ENCODE data around the gene DNAJC7.

The DNAJC7 gene

DNA sequence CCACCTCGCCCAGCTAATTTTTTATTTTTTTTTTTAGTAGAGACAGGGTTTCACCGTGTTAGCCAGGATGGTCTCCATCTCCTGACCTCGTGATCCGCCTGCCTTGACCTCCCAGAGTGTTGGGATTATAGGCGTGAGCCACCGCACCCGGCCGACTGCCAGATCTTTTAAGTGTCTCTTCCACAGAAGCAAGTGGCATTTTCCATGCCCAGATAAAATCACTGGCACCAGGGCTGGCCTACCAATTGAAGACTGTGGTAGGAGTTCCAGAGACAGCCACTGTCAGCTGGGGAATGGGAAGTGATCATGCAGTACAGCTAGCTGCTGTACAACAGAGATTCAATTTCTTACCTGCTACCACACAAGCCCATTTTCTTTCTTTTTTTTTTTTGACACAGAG, 32.8 kb downstream of the DNAJC7 start:
- no peak for ATAC-seq
- TF ChIP-seq, protein P1, sequence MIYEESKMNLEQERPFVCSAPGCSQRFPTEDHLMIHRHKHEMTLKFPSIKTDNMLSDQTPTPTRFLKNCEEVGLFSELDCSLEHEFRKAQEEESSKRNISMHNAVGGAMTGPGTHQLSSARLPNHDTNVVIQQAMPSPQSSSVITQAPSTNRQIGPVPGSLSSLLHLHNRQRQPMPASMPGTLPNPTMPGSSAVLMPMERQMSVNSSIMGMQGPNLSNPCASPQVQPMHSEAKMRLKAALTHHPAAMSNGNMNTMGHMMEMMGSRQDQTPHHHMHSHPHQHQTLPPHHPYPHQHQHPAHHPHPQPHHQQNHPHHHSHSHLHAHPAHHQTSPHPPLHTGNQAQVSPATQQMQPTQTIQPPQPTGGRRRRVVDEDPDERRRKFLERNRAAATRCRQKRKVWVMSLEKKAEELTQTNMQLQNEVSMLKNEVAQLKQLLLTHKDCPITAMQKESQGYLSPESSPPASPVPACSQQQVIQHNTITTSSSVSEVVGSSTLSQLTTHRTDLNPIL (CRISPR knock-in tag; IDR thresholded peaks at IDR 0.05; ENCODE audit: low read depth): no peak
- TF ChIP-seq TOX (CRISPR knock-in tag; IDR thresholded peaks at IDR 0.05; ENCODE audit: borderline replicate concordance) (no peak), ZNF70 (CRISPR knock-in tag; IDR thresholded peaks at IDR 0.05) (no peak), RARB (CRISPR knock-in tag; IDR thresholded peaks at IDR 0.05) (no peak)

DNA sequence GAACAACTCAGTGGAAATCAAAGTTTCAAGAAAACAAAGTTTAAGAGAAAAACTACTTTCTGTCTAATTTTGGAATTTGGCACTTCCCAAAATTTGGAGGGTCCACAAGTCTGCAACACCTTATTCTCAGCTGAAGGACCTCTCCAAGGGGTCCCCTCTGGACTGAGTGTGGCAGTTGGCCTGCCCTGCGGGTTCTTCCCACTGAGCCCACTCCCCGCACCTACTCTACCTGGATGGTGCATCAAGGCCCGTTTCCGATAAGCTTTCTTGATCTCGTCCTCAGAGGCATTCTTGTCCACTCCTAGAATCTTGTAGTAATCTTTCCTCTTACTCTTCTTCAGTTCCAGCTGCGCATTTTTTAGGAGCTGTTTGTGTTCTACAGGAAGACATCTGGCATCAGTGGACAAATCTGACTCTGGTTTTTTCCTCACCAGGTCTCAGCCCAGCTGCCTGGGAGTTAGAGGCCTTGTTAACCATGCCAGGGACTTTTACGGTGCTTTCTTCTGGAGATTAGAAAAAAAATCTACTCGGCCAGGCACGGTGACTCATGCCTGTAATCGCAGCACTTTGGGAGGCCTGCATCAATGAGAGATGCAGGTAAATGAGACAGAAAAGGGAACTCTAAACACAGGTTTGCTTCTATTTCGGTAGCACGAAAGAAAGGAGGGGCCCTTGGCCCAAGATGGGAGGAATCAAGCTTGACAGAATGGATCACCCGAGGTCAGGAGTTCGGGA, 35.0 kb downstream of the DNAJC7 start:
- no peak; the same call in 2 of the 3 replicates for ATAC-seq
- TF ChIP-seq ZFP3 (CRISPR knock-in tag; IDR thresholded peaks at IDR 0.05): no peak
- no peak for TF ChIP-seq ARNTL (CRISPR knock-in tag; IDR thresholded peaks at IDR 0.05; ENCODE audit: borderline replicate concordance, low read depth)
- TF ChIP-seq, protein P2, sequence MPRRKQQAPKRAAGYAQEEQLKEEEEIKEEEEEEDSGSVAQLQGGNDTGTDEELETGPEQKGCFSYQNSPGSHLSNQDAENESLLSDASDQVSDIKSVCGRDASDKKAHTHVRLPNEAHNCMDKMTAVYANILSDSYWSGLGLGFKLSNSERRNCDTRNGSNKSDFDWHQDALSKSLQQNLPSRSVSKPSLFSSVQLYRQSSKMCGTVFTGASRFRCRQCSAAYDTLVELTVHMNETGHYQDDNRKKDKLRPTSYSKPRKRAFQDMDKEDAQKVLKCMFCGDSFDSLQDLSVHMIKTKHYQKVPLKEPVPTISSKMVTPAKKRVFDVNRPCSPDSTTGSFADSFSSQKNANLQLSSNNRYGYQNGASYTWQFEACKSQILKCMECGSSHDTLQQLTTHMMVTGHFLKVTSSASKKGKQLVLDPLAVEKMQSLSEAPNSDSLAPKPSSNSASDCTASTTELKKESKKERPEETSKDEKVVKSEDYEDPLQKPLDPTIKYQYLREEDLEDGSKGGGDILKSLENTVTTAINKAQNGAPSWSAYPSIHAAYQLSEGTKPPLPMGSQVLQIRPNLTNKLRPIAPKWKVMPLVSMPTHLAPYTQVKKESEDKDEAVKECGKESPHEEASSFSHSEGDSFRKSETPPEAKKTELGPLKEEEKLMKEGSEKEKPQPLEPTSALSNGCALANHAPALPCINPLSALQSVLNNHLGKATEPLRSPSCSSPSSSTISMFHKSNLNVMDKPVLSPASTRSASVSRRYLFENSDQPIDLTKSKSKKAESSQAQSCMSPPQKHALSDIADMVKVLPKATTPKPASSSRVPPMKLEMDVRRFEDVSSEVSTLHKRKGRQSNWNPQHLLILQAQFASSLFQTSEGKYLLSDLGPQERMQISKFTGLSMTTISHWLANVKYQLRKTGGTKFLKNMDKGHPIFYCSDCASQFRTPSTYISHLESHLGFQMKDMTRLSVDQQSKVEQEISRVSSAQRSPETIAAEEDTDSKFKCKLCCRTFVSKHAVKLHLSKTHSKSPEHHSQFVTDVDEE (CRISPR knock-in tag; IDR thresholded peaks at IDR 0.05): no peak
- TF ChIP-seq CSDC2 (CRISPR knock-in tag; IDR thresholded peaks at IDR 0.05): no peak
- TF ChIP-seq ZNF8 (CRISPR knock-in tag; IDR thresholded peaks at IDR 0.05): no peak
- TF ChIP-seq SNAI2 (CRISPR knock-in tag; IDR thresholded peaks at IDR 0.05): no peak
- no peak for TF ChIP-seq ESRRG (CRISPR knock-in tag; IDR thresholded peaks at IDR 0.05)
- TF ChIP-seq TOX (CRISPR knock-in tag; IDR thresholded peaks at IDR 0.05; ENCODE audit: borderline replicate concordance): no peak
- TF ChIP-seq, protein P3, sequence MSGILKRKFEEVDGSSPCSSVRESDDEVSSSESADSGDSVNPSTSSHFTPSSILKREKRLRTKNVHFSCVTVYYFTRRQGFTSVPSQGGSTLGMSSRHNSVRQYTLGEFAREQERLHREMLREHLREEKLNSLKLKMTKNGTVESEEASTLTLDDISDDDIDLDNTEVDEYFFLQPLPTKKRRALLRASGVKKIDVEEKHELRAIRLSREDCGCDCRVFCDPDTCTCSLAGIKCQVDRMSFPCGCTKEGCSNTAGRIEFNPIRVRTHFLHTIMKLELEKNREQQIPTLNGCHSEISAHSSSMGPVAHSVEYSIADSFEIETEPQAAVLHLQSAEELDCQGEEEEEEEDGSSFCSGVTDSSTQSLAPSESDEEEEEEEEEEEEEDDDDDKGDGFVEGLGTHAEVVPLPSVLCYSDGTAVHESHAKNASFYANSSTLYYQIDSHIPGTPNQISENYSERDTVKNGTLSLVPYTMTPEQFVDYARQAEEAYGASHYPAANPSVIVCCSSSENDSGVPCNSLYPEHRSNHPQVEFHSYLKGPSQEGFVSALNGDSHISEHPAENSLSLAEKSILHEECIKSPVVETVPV (CRISPR knock-in tag; IDR thresholded peaks at IDR 0.05): no peak

DNA sequence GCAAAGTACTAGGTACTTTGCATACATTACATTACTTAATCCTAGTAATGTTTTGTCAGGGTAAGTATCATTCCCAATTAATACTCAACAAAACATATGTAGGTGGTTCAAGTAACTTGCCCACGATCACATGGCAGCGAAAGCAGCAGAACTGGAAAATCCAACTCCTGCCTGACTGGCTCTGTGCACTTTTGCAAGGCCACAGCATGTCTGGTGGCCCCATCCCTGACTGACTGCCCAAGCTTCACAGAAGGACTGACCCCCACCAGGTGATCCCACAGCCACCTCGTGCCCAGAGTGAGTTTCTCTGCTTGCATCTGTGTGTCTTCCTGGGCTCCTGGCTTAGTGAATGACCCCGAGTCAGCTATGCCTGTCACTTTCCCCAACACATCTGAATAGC, 39.2 kb downstream of the DNAJC7 start:
- no peak for TF ChIP-seq OSR1 (CRISPR knock-in tag; IDR thresholded peaks at IDR 0.05)

DNA sequence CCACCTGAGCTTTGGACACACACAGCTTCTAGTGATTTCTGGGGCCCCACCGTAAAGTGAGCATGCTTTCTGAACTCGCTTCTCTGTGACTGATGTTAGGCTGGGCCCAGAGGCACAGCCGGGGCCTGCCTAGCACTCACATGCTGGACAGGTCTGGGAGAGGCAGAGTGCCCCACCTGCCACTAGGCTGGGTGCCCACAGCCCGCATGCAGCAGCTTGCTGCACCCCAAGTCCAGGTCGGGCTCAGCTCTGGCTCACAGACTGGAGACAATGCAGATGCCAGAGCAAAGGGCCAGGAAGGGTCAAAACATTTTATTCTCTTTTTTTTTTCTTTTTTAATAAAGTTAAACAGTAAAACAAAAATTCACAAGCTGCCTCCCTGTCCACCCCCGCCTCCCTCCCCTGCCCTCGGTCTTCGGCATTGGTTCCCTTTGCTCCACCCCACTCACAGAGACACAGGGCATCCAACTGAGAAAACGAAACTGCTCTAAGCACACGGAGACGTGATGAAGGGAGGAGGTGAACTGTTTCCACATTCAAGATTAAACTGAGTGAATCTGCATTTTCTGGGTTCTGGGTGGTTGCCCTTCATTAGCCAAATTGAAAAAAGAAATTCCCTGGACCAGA, 41.0 kb downstream of the DNAJC7 start:
- ATAC-seq: no peak
- no peak for TF ChIP-seq PPARA (CRISPR knock-in tag; IDR thresholded peaks at IDR 0.05; ENCODE audit: borderline replicate concordance)
- no peak for TF ChIP-seq ZNF565 (CRISPR knock-in tag; conservative IDR thresholded peaks at IDR 0.05; ENCODE audit: low read depth)
- no peak for TF ChIP-seq ISL1 (CRISPR knock-in tag; IDR thresholded peaks at IDR 0.05)
- no peak for TF ChIP-seq ESRRG (CRISPR knock-in tag; IDR thresholded peaks at IDR 0.05)

More for the DNA sequence above, 39.2 kb downstream of the DNAJC7 start:
- ATAC-seq: no peak

DNA sequence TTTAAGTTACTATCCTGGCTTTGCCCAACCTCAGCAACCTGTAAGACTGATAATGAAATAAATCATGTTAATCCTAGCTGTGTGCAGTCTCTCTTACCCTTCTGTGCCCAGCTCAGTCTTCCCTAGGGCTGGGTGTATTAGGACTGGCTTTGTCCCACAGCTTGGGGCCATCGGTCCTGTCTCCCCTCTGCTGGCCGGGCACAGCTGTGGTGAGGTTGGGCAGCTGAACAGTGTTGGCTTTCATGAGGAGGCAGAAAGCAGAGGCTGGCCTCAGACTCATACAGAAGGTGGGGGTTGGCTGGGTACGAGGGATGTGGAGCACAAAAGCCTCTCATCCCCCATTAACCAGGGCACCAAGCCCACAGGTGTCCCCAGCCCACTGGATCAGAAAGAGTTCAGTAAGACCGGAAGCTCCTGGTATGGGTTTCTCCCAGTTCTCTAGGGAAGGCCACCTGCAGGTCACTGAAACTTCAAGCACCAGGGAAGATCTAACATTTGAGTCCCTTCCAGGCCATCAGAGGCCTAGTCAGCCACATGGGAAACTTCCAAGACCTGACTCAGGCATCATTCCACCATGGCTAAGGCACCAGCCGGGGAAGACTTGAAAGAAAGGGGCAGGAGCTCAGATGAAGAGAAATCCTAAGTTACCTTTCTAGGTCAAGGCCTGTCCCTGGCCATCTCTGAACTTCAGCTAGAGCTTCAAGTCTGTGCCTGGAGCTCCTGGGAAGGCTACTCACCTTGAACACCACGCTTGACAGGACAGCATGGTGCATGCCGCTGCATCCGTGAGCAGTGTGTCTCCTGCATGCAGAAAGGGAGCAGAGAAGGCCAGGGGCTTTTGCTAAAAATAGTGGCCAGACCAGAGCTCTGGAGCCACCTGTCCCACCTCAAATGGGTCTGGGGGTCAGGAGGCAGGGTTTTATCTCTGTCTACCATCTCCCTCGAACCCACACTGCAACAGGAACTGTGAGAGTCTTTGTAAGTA, 41.8 kb downstream of the DNAJC7 start:
- no peak for ATAC-seq
- TF ChIP-seq, protein P4, sequence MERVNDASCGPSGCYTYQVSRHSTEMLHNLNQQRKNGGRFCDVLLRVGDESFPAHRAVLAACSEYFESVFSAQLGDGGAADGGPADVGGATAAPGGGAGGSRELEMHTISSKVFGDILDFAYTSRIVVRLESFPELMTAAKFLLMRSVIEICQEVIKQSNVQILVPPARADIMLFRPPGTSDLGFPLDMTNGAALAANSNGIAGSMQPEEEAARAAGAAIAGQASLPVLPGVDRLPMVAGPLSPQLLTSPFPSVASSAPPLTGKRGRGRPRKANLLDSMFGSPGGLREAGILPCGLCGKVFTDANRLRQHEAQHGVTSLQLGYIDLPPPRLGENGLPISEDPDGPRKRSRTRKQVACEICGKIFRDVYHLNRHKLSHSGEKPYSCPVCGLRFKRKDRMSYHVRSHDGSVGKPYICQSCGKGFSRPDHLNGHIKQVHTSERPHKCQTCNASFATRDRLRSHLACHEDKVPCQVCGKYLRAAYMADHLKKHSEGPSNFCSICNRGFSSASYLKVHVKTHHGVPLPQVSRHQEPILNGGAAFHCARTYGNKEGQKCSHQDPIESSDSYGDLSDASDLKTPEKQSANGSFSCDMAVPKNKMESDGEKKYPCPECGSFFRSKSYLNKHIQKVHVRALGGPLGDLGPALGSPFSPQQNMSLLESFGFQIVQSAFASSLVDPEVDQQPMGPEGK (CRISPR knock-in tag; IDR thresholded peaks at IDR 0.05; ENCODE audit: borderline replicate concordance): no peak
- TF ChIP-seq ZNF8 (CRISPR knock-in tag; IDR thresholded peaks at IDR 0.05): no peak
- TF ChIP-seq OSR1 (CRISPR knock-in tag; IDR thresholded peaks at IDR 0.05): no peak
- no peak for TF ChIP-seq PPARA (CRISPR knock-in tag; IDR thresholded peaks at IDR 0.05; ENCODE audit: borderline replicate concordance)
- no peak for TF ChIP-seq CSDC2 (CRISPR knock-in tag; IDR thresholded peaks at IDR 0.05)
- TF ChIP-seq, protein P5, sequence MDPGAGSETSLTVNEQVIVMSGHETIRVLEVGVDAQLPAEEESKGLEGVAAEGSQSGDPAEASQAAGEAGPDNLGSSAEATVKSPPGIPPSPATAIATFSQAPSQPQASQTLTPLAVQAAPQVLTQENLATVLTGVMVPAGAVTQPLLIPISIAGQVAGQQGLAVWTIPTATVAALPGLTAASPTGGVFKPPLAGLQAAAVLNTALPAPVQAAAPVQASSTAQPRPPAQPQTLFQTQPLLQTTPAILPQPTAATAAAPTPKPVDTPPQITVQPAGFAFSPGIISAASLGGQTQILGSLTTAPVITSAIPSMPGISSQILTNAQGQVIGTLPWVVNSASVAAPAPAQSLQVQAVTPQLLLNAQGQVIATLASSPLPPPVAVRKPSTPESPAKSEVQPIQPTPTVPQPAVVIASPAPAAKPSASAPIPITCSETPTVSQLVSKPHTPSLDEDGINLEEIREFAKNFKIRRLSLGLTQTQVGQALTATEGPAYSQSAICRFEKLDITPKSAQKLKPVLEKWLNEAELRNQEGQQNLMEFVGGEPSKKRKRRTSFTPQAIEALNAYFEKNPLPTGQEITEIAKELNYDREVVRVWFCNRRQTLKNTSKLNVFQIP (CRISPR knock-in tag; IDR thresholded peaks at IDR 0.05; ENCODE audit: borderline replicate concordance, low read depth): no peak
- TF ChIP-seq ZFP3 (CRISPR knock-in tag; IDR thresholded peaks at IDR 0.05): no peak
- no peak for TF ChIP-seq ZFP30 (CRISPR knock-in tag; IDR thresholded peaks at IDR 0.05)
- no peak for TF ChIP-seq ISL1 (CRISPR knock-in tag; IDR thresholded peaks at IDR 0.05)
- TF ChIP-seq, protein P2 (CRISPR knock-in tag; IDR thresholded peaks at IDR 0.05): no peak

Data from SK-N-SH treated with all-trans-retinoic acid at 6 μM for 48 hours (cell line).